A549 (cell line): Measurements from ENCODE around the gene INSIG2. TPM values are rescaled to one million over a fixed set of nuclear protein-coding genes. Genes with fewer than 3 reads are reported as not detected.
A peak's percentile ranks its signal among the peaks of the same experiment; 100 is the strongest.

Experiments
- ATAC-seq, 2 experiments: fragments of 200-7000 bp in 1 of 2; fragments of >200 bp in 1 of 2; cut with Nextera tagmentation in 1 of 2; cut with Tn5 transposase in 1 of 2; 3 replicates each; pipeline versions ENCODE4 v1.8.0 to v1.9.1; 2018 to 2020; ENCODE audit warnings: mild to moderate bottlenecking in 1 of 2, moderate library complexity in 1 of 2
- CTCF ChIA-PET: fragments of 300-600 bp; sonication (Branson Sonifier 250); formaldehyde crosslinking; extraction: SDS; loops from one replicate; lab custom pipeline; 2021; ENCODE audit warnings: antibody characterized with exemption, inconsistent platforms; lab: Yijun Ruan, JAX
- POLR2A ChIA-PET: fragments of 350-600 bp; formaldehyde crosslinking; extraction: SDS; loops from one replicate; lab custom pipeline; 2021; ENCODE audit warnings: antibody characterized with exemption, inconsistent platforms; lab: Yijun Ruan, JAX
- DNase-seq, 2 experiments: peaks; one replicate each; pipeline versions ENCODE4 v3.0.0 to v3.0.0-alpha.2; 2011 to 2016; ENCODE audit warnings: low read depth in 1 of 2, low spot score in 1 of 2
- FAIRE-seq: peaks from 2 replicates; lab custom pipeline; 2011; peaks lifted over from hg19 to GRCh38; lab: Jason Lieb, UNC
- H3K27ac ChIP-seq, 2 experiments: fragments of >200 bp; sonication (Bioruptor Twin); formaldehyde crosslinking; 3 replicates each; pipeline ENCODE4 v1.5.1; 2016 to 2017
- H3K4me1 ChIP-seq: fragments of >200 bp; sonication (Bioruptor Twin); formaldehyde crosslinking; 3 replicates; pipeline ENCODE4 v1.6.1; 2016
- H3K4me2 ChIP-seq: fragments of >200 bp; sonication (Bioruptor Twin); formaldehyde crosslinking; 3 replicates; pipeline ENCODE4 v1.6.1; 2016
- H3K4me3 ChIP-seq: fragments of >200 bp; sonication (Bioruptor Twin); formaldehyde crosslinking; 3 replicates; pipeline ENCODE4 v1.5.1; 2016
- H3K9me3 ChIP-seq: fragments of >200 bp; sonication (Bioruptor Twin); formaldehyde crosslinking; 3 replicates; pipeline ENCODE4 v1.6.1; 2016
- BCL3 ChIP-seq: fragments of >200 bp; sonication (Bioruptor Twin); formaldehyde crosslinking; IDR thresholded peaks from 3 replicates; pipeline ENCODE4 v1.6.1; 2016
- CHD2 ChIP-seq: fragments of 150-350 bp; IDR thresholded peaks from 2 replicates; pipeline ENCODE4 v1.6.1; 2014; ENCODE audit warnings: low read length; ENCODE audit not compliant: partially characterized antibody
- CTCF ChIP-seq: fragments of >200 bp; sonication (Bioruptor Twin); formaldehyde crosslinking; IDR thresholded peaks from 3 replicates; pipeline ENCODE4 v1.5.1; 2016
- EHF ChIP-seq: fragments of 250-450 bp; sonication (Bioruptor Pico); IDR thresholded peaks from 2 replicates; pipeline ENCODE4 v1.5.0; 2020; ENCODE audit warnings: mild to moderate bottlenecking
- ELK1 ChIP-seq: fragments of 150-350 bp; IDR thresholded peaks from 2 replicates; pipeline ENCODE4 v1.6.1; 2014; ENCODE audit warnings: low read depth, mild to moderate bottlenecking, low read length
- ESRRA ChIP-seq: fragments of 150-350 bp; IDR thresholded peaks from 2 replicates; pipeline ENCODE4 v1.6.1; 2014; ENCODE audit warnings: mild to moderate bottlenecking, low read length, borderline replicate concordance
- HES2 ChIP-seq: fragments of >200 bp; sonication (Bioruptor Twin); formaldehyde crosslinking; IDR thresholded peaks from 2 replicates; pipeline ENCODE4 v1.6.1; 2016
- HEYL ChIP-seq: fragments of 250-450 bp; sonication (Bioruptor Pico); IDR thresholded peaks from 2 replicates; pipeline ENCODE4 v1.8.0; 2021; ENCODE audit warnings: mild to moderate bottlenecking, moderate library complexity
- HMGXB4 ChIP-seq: fragments of 250-450 bp; sonication (Bioruptor Pico); IDR thresholded peaks from 2 replicates; pipeline ENCODE4 v1.5.0; 2021; ENCODE audit warnings: mild to moderate bottlenecking, moderate library complexity, borderline replicate concordance
- JUNB ChIP-seq: fragments of >200 bp; sonication (Bioruptor Twin); formaldehyde crosslinking; IDR thresholded peaks from 2 replicates; pipeline ENCODE4 v1.6.1; 2016
- NPAS2 ChIP-seq: fragments of 250-450 bp; sonication (Bioruptor Pico); IDR thresholded peaks from 2 replicates; pipeline ENCODE4 v1.8.0; 2022; ENCODE audit warnings: mild to moderate bottlenecking, moderate library complexity, borderline replicate concordance
- RAD21 ChIP-seq, 2 experiments: fragments of >200 bp in 1 of 2; sonication (Bioruptor Twin) in 1 of 2; formaldehyde crosslinking in 1 of 2; IDR thresholded peaks in 1 of 2; conservative IDR thresholded peaks in 1 of 2; 2 replicates in 1 of 2; 3 replicates in 1 of 2; pipeline ENCODE4 v1.6.1; 2012 to 2018; ENCODE audit warnings: inconsistent platforms in 1 of 2
- SMC3 ChIP-seq: fragments of >200 bp; sonication (Bioruptor Twin); formaldehyde crosslinking; IDR thresholded peaks from 3 replicates; pipeline ENCODE4 v1.6.1; 2018; ENCODE audit warnings: inconsistent platforms
- ZSCAN20 ChIP-seq: fragments of 250-450 bp; sonication (Bioruptor Pico); IDR thresholded peaks from 2 replicates; pipeline ENCODE4 v1.8.0; 2022; ENCODE audit warnings: mild to moderate bottlenecking, moderate library complexity
- WGBS: methylation state at CpG from one replicate; pipeline ENCODE4 v1.1.6; 2017; ENCODE audit errors: missing lambda C conversion rate; 5-methylcytosine and 5-hydroxymethylcytosine counted together
- polyA plus RNA-seq, 4 experiments: library from polyadenylated mRNA; depleted of rRNA in 3 of 4; stranded (reverse); fragments of >200 nt; fragmentation: RNase III in 1 of 4; extraction: RNeasy Plus Mini Kit Qiagen cat#74134 plus additional on column Dnase treatment in 1 of 4; gene quantifications; 2 replicates in 3 of 4; 3 replicates in 1 of 4; pipeline ENCODE4 v1.2.3, GENCODE V29; 2011 to 2017

The INSIG2 gene
- polyA plus RNA-seq, 2 of the 4 experiments (the other 2 are of a cell fraction), result 12.1 to 23.4 TPM

GRCh38 chr2:118059919-118060478 is 28.3 kb upstream of the INSIG2 start:
- Histone ChIP-seq H3K9me3 (no peaks in the 10 kb centered on the region), H3K4me1 (no peaks in the 10 kb centered on the region), H3K4me2 (no peak overlapping the region), H3K4me3 (no peak overlapping the region), H3K27ac (no peak overlapping the region)
- no peak for FAIRE-seq
- no peak for TF ChIP-seq BCL3
- TF ChIP-seq HES2, result no peak
- no peak for TF ChIP-seq HEYL
- TF ChIP-seq HMGXB4 (CRISPR knock-in tag), result no peak
- TF ChIP-seq ELK1, result no peak
- no peak for TF ChIP-seq RAD21 (conservative IDR thresholded peaks at IDR 0.05 in 1 of 2, IDR thresholded peaks at IDR 0.05 in 1 of 2)
- TF ChIP-seq EHF (CRISPR knock-in tag), result no peak
- no peak for TF ChIP-seq NPAS2 (CRISPR knock-in tag)
- TF ChIP-seq ESRRA, result no peak
- no peak for TF ChIP-seq SMC3
- DNase-seq, result no peak
- WGBS, result 29% methylated on average over 4 of the region's 4 CpGs
- POLR2A ChIA-PET, result no interaction called here
- no peak for ATAC-seq
- CTCF ChIA-PET, result interaction anchor here (1.6 to 7.2 kb wide), 4 partner anchors 8 to 27 kb away, joined by 5 to 63 read pairs (median 22); no protein-coding TSS in a partner anchor

GRCh38 chr2:118061135-118061955 is 26.9 kb upstream of the INSIG2 start:
- Histone ChIP-seq H3K4me1 (no peaks in the 10 kb centered on the region), H3K4me3 (no peak overlapping the region), H3K4me2 (no peak overlapping the region), H3K27ac (no peak overlapping the region), H3K9me3 (no peaks in the 10 kb centered on the region)
- POLR2A ChIA-PET, result no interaction called here
- ATAC-seq, result peak; percentile 77 to 81; a peak in 5 of 6 replicates
- peak; percentile 10 to 27 for DNase-seq
- CTCF ChIA-PET, result interaction anchor here (1.0 to 7.2 kb wide), 8 partner anchors 9 to 794 kb away, joined by 3 to 63 read pairs (median 10); no protein-coding TSS in a partner anchor
- TF ChIP-seq SMC3, result peak; percentile 36; the same call in 2 of the 3 replicates
- no peak for TF ChIP-seq CHD2
- peak; percentile 46 to 53 for TF ChIP-seq RAD21 (conservative IDR thresholded peaks at IDR 0.05 in 1 of 2, IDR thresholded peaks at IDR 0.05 in 1 of 2)
- TF ChIP-seq ZSCAN20, result no peak
- no peak for TF ChIP-seq JUNB
- TF ChIP-seq CTCF, result peak; percentile 47
- 25% methylated on average over 4 of the region's 4 CpGs for WGBS
- no peak for FAIRE-seq
